Inferior parietal cortex (tissue), 1 donor: Measurements from ENCODE around the gene SIGLEC1.

Experiments used
- DNase-seq: peaks from one replicate; pipeline ENCODE4 v3.0.0-alpha.2; 2016; ENCODE audit errors: extremely low spot score

SIGLEC1 gene

GRCh38 chr20:3679749-3680700 is 32.4 kb downstream of the SIGLEC1 start:
- no peak for DNase-seq

GRCh38 chr20:3678856-3679720 is 33.3 kb downstream of the SIGLEC1 start:
- DNase-seq, result no peak

GRCh38 chr20:3678198-3678597 is 34.2 kb downstream of the SIGLEC1 start:
- no peak for DNase-seq

- DNase-seq, result no peak
Observed at GRCh38 chr20:3677733-3678132, 34.7 kb downstream of the SIGLEC1 start.

- no peak for DNase-seq
Observed at GRCh38 chr20:3674995-3675900, 37.2 kb downstream of the SIGLEC1 start.

GRCh38 chr20:3674447-3674846 is 38.0 kb downstream of the SIGLEC1 start:
- no peak for DNase-seq

GRCh38 chr20:3673221-3674070 is 39.0 kb downstream of the SIGLEC1 start:
- DNase-seq, result no peak

GRCh38 chr20:3672547-3673171 is 39.7 kb downstream of the SIGLEC1 start:
- DNase-seq, result no peak

- no peak for DNase-seq
Observed at GRCh38 chr20:3671986-3672546, 40.3 kb downstream of the SIGLEC1 start.

- no peak for DNase-seq
Observed at GRCh38 chr20:3670945-3671344, 41.5 kb downstream of the SIGLEC1 start.

GRCh38 chr20:3670511-3670910 is 41.9 kb downstream of the SIGLEC1 start:
- no peak for DNase-seq

- no peak for DNase-seq
Observed at GRCh38 chr20:3669710-3670367, 42.6 kb downstream of the SIGLEC1 start.

GRCh38 chr20:3667434-3668037 is 44.9 kb downstream of the SIGLEC1 start:
- DNase-seq, result no peak

GRCh38 chr20:3663858-3664257 is 48.5 kb downstream of the SIGLEC1 start:
- no peak for DNase-seq

- DNase-seq, result no peak
Observed at GRCh38 chr20:3663031-3663701, 49.2 kb downstream of the SIGLEC1 start, which contains the start of gene GFRA4. Gene GFRA4, minus strand, starts transcription at chr20:3663399. Its CDS starts 0 bp downstream, at chr20:3663399.
